ENCODE results near the gene WIPF3.

Gene WIPF3

DNA sequence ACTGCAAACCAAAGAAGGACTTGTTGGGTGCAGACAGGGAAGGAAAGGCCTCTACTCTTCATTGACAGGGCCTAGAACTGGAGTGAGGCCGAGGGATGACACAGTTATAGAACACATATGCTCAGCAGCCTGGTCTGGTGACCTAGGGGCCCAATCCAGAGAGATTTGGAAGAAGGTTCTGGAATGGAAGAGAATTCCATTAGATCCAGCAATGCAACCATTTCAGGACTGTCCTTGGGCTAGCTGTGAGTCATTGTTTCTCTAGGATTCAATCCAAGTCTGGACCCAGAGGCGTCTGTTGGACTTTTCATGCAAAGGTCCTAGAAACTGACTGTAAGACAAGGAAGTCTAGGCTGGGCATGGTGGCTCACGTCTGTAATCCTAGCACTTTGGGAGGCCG, 59.2 kb downstream of the WIPF3 start:
- no peak overlapping the region for H3K27ac ChIP-seq (replicated peaks; ENCODE audit: low read length)

DNA sequence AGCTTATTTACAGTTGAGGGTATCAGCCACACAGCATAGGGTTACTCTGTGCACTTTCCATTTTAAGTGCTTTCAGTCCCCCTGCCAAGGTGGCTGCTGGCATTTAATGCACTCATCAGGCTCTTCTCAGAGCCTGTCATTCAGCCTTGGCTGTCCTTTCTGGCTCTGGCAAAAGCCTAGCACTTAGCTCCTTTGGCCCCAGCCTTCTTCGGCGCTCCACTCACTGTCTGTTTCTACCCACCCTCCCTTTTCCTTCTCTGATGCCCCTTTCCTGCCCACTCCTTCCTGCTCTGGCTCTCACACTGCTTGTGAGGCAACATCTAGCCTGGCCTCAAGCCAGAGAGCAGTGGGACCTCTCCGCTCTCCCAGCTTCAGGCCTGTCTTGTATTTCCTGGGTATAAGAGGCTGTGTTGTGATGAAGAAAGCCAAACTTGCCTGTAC, 60.2 kb downstream of the WIPF3 start:
- Histone ChIP-seq H2BK5ac (ENCODE audit: low read length) (no peak overlapping the region), H3K23ac (ENCODE audit: low read depth, low read length, poor library complexity) (no peak overlapping the region), H3K79me1 (ENCODE audit: low read depth, low read length) (peaks cover 2% of the 10 kb centered on the region), H2AFZ (ENCODE audit: low read length) (no peak overlapping the region), H3K36me3 (replicated peaks in 1 of 2; ENCODE audit: control insufficient read depth in 2 of 2, insufficient read depth in 2 of 2, low read length in 2 of 2) (no peaks in the 10 kb centered on the region), H4K8ac (ENCODE audit: low read depth, low read length) (no peak overlapping the region), H2BK120ac (ENCODE audit: low read depth, low read length) (no peak overlapping the region), H3K18ac (ENCODE audit: low read length) (no peak overlapping the region), H3K14ac (ENCODE audit: low read length) (no peak overlapping the region), H3K4me2 (ENCODE audit: insufficient read depth, low read length, poor library complexity, severe bottlenecking) (no peak overlapping the region), H3K9me3 (replicated peaks in 1 of 2; ENCODE audit: control insufficient read depth in 2 of 2, insufficient read depth in 1 of 2, low read depth in 1 of 2, low read length in 2 of 2) (no peaks in the 10 kb centered on the region), H3K9ac (ENCODE audit: low read depth, low read length, poor library complexity) (no peak overlapping the region), H3K4ac (ENCODE audit: low read length) (no peak overlapping the region), H2BK15ac (ENCODE audit: low read length) (no peak overlapping the region), H3K4me1 (ENCODE audit: control insufficient read depth in 2 of 2, insufficient read depth in 1 of 2, low read depth in 1 of 2, low read length in 2 of 2) (no peaks in the 10 kb centered on the region), H2AK5ac (ENCODE audit: low read depth, low read length) (no peak overlapping the region), H3K27me3 (ENCODE audit: control insufficient read depth in 3 of 3, insufficient read depth in 3 of 3, low read depth in 1 of 3, low read length in 3 of 3) (peaks cover 0 to 19% (median 0%) of the 10 kb centered on the region in 3 experiments), H2BK12ac (ENCODE audit: low read length) (no peak overlapping the region), H3K27ac (replicated peaks; ENCODE audit: low read length) (no peak overlapping the region), H4K91ac (ENCODE audit: low read depth, low read length, poor library complexity) (peak overlapping the region; percentile 16), H3K4me3 (ENCODE audit: low read length in 2 of 2) (no peak overlapping the region)
- no CpG with 5 or more reads among the region's 3 CpGs for WGBS, 2 donors (ENCODE audit: extremely low coverage in 2 of 2, insufficient read length in 2 of 2, insufficient replicate concordance in 1 of 2)
- no peak for DNase-seq (ENCODE audit: low spot score)

More for the DNA sequence above, 59.2 kb downstream of the WIPF3 start:
- no peak overlapping the region for H3K23ac ChIP-seq (ENCODE audit: low read depth, low read length, poor library complexity)
- no peak overlapping the region for H4K8ac ChIP-seq (ENCODE audit: low read depth, low read length)
- H2BK120ac ChIP-seq (ENCODE audit: low read depth, low read length): no peak overlapping the region
- WGBS, 2 donors (ENCODE audit: extremely low coverage in 2 of 2, insufficient read length in 2 of 2, insufficient replicate concordance in 1 of 2): no CpG with 5 or more reads among the region's 4 CpGs
- no peak overlapping the region for H2BK15ac ChIP-seq (ENCODE audit: low read length)
- H3K36me3 ChIP-seq (replicated peaks in 1 of 2; ENCODE audit: control insufficient read depth in 2 of 2, insufficient read depth in 2 of 2, low read length in 2 of 2): no peaks in the 10 kb centered on the region
- no peak overlapping the region for H3K4me2 ChIP-seq (ENCODE audit: insufficient read depth, low read length, poor library complexity, severe bottlenecking)
- no peak overlapping the region for H3K4me3 ChIP-seq (ENCODE audit: low read length in 2 of 2)
- H2BK12ac ChIP-seq (ENCODE audit: low read length): no peak overlapping the region
- peaks cover 0 to 15% (median 0%) of the 10 kb centered on the region in 3 experiments for H3K27me3 ChIP-seq (ENCODE audit: control insufficient read depth in 3 of 3, insufficient read depth in 3 of 3, low read depth in 1 of 3, low read length in 3 of 3)
- H2AFZ ChIP-seq (ENCODE audit: low read length): no peak overlapping the region
- no peak overlapping the region for H4K91ac ChIP-seq (ENCODE audit: low read depth, low read length, poor library complexity)
- no peak for DNase-seq (ENCODE audit: low spot score)
- H3K4me1 ChIP-seq (ENCODE audit: control insufficient read depth in 2 of 2, insufficient read depth in 1 of 2, low read depth in 1 of 2, low read length in 2 of 2): no peaks in the 10 kb centered on the region
- H3K14ac ChIP-seq (ENCODE audit: low read length): no peak overlapping the region
- no peak overlapping the region for H3K18ac ChIP-seq (ENCODE audit: low read length)
- H3K9me3 ChIP-seq (replicated peaks in 1 of 2; ENCODE audit: control insufficient read depth in 2 of 2, insufficient read depth in 1 of 2, low read depth in 1 of 2, low read length in 2 of 2): no peaks in the 10 kb centered on the region
- no peak overlapping the region for H2AK5ac ChIP-seq (ENCODE audit: low read depth, low read length)
- H2BK5ac ChIP-seq (ENCODE audit: low read length): no peak overlapping the region
- peaks cover 2% of the 10 kb centered on the region for H3K79me1 ChIP-seq (ENCODE audit: low read depth, low read length)
- H3K4ac ChIP-seq (ENCODE audit: low read length): no peak overlapping the region
- no peak overlapping the region for H3K9ac ChIP-seq (ENCODE audit: low read depth, low read length, poor library complexity)

DNA sequence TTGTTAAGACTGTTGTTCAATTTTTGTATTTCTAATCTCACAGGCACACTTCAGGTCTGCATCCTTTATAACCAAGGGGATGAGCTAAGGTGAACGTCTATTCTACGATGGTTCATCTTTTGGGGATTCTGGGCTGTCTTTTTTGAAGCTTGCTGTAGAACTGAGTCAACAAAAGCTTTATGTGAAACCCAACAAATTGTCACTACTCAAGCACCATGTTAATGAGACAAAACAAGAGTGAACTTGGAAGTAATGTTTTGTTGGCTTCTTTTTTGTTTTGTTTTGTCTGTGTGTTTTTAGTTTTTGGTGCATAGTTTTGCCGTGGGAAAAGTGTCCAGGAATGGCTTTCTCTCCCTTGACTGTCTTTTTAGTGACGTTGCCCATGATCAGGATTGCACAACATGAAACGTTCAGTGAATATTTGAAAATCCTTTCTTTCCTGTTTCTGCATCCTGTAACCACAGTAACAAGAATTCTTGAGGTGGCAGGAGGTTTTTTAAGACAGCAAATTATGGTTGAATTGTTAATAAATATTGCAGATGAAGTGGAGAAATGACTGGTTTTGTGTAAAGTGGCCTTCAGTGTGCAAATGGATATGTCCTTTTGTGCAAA, 65.6 kb downstream of the WIPF3 start:
- no peak overlapping the region for H3K4me3 ChIP-seq (ENCODE audit: low read length in 2 of 2)
- no peaks in the 10 kb centered on the region for H3K4me1 ChIP-seq (ENCODE audit: control insufficient read depth in 2 of 2, insufficient read depth in 1 of 2, low read depth in 1 of 2, low read length in 2 of 2)
- no peak overlapping the region for H2BK120ac ChIP-seq (ENCODE audit: low read depth, low read length)
- no peak overlapping the region for H3K18ac ChIP-seq (ENCODE audit: low read length)
- no peak overlapping the region for H3K14ac ChIP-seq (ENCODE audit: low read length)
- no peak for DNase-seq (ENCODE audit: low spot score)
- H2BK15ac ChIP-seq (ENCODE audit: low read length): no peak overlapping the region
- no peak overlapping the region for H3K4ac ChIP-seq (ENCODE audit: low read length)
- peaks cover 0 to 18% (median 0%) of the 10 kb centered on the region in 3 experiments for H3K27me3 ChIP-seq (ENCODE audit: control insufficient read depth in 3 of 3, insufficient read depth in 3 of 3, low read depth in 1 of 3, low read length in 3 of 3)
- no peak overlapping the region for H3K23ac ChIP-seq (ENCODE audit: low read depth, low read length, poor library complexity)
- no peak overlapping the region for H3K4me2 ChIP-seq (ENCODE audit: insufficient read depth, low read length, poor library complexity, severe bottlenecking)
- no peaks in the 10 kb centered on the region for H3K79me1 ChIP-seq (ENCODE audit: low read depth, low read length)
- no peak overlapping the region for H3K27ac ChIP-seq (replicated peaks; ENCODE audit: low read length)
- no peak overlapping the region for H3K9ac ChIP-seq (ENCODE audit: low read depth, low read length, poor library complexity)
- no peak overlapping the region for H4K8ac ChIP-seq (ENCODE audit: low read depth, low read length)
- no CpG with 5 or more reads among the region's 5 CpGs for WGBS, 2 donors (ENCODE audit: extremely low coverage in 2 of 2, insufficient read length in 2 of 2, insufficient replicate concordance in 1 of 2)
- no peaks in the 10 kb centered on the region for H3K9me3 ChIP-seq (replicated peaks in 1 of 2; ENCODE audit: control insufficient read depth in 2 of 2, insufficient read depth in 1 of 2, low read depth in 1 of 2, low read length in 2 of 2)
- no peak overlapping the region for H2AK5ac ChIP-seq (ENCODE audit: low read depth, low read length)
- no peak overlapping the region for H2BK5ac ChIP-seq (ENCODE audit: low read length)
- no peak overlapping the region for H4K91ac ChIP-seq (ENCODE audit: low read depth, low read length, poor library complexity)
- no peak overlapping the region for H2AFZ ChIP-seq (ENCODE audit: low read length)
- H2BK12ac ChIP-seq (ENCODE audit: low read length): no peak overlapping the region
- no peaks in the 10 kb centered on the region for H3K36me3 ChIP-seq (replicated peaks in 1 of 2; ENCODE audit: control insufficient read depth in 2 of 2, insufficient read depth in 2 of 2, low read length in 2 of 2)

DNA sequence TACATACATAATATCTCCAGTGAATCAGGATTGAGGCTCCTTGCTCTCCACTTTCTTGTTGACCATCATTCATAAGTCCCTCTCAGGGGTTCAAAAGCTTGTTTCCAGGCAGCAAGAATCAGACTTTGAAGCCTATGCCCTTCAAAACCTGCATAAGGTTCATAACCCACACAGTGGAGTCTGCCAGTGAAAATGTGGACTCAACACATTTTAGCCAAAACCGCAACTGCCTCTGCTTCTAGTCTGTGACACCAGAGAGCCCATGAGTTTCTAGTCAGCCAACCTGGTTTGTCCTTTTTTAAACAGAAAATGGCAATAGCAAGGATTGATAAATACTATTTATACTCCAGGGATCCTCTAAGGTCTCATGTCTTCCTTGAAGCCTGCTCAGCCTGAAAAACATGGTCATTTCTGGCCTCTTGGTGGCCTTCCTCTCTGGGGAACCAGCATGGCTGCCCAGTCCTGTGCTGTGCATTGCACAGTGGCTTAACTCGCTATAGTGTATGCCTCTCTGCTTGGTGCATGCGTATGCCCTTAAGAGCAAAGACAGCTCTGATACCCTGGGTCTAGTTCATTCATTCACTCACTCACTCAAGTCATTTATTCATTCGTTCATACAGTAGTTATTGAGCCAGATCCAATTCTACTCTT, 67.5 kb downstream of the WIPF3 start:
- no peak overlapping the region for H3K18ac ChIP-seq (ENCODE audit: low read length)
- H4K8ac ChIP-seq (ENCODE audit: low read depth, low read length): no peak overlapping the region
- H2BK120ac ChIP-seq (ENCODE audit: low read depth, low read length): no peak overlapping the region
- H2BK5ac ChIP-seq (ENCODE audit: low read length): no peak overlapping the region
- no peak overlapping the region for H3K4ac ChIP-seq (ENCODE audit: low read length)
- H3K27me3 ChIP-seq (ENCODE audit: control insufficient read depth in 3 of 3, insufficient read depth in 3 of 3, low read depth in 1 of 3, low read length in 3 of 3): peaks cover 0 to 13% (median 0%) of the 10 kb centered on the region in 3 experiments
- no peak overlapping the region for H4K91ac ChIP-seq (ENCODE audit: low read depth, low read length, poor library complexity)
- H2BK15ac ChIP-seq (ENCODE audit: low read length): no peak overlapping the region
- no peak overlapping the region for H2BK12ac ChIP-seq (ENCODE audit: low read length)
- no peak for DNase-seq (ENCODE audit: low spot score)
- H3K79me1 ChIP-seq (ENCODE audit: low read depth, low read length): no peaks in the 10 kb centered on the region
- no peak overlapping the region for H3K27ac ChIP-seq (replicated peaks; ENCODE audit: low read length)
- H3K9ac ChIP-seq (ENCODE audit: low read depth, low read length, poor library complexity): no peak overlapping the region
- no peak overlapping the region for H2AK5ac ChIP-seq (ENCODE audit: low read depth, low read length)
- no peaks in the 10 kb centered on the region for H3K4me1 ChIP-seq (ENCODE audit: control insufficient read depth in 2 of 2, insufficient read depth in 1 of 2, low read depth in 1 of 2, low read length in 2 of 2)
- WGBS, 2 donors (ENCODE audit: extremely low coverage in 2 of 2, insufficient read length in 2 of 2, insufficient replicate concordance in 1 of 2): no CpG with 5 or more reads among the region's 4 CpGs
- H3K9me3 ChIP-seq (replicated peaks in 1 of 2; ENCODE audit: control insufficient read depth in 2 of 2, insufficient read depth in 1 of 2, low read depth in 1 of 2, low read length in 2 of 2): no peaks in the 10 kb centered on the region
- no peaks in the 10 kb centered on the region for H3K36me3 ChIP-seq (replicated peaks in 1 of 2; ENCODE audit: control insufficient read depth in 2 of 2, insufficient read depth in 2 of 2, low read length in 2 of 2)
- H3K23ac ChIP-seq (ENCODE audit: low read depth, low read length, poor library complexity): no peak overlapping the region
- no peak overlapping the region for H3K4me2 ChIP-seq (ENCODE audit: insufficient read depth, low read length, poor library complexity, severe bottlenecking)
- no peak overlapping the region for H2AFZ ChIP-seq (ENCODE audit: low read length)
- no peak overlapping the region for H3K4me3 ChIP-seq (ENCODE audit: low read length in 2 of 2)
- no peak overlapping the region for H3K14ac ChIP-seq (ENCODE audit: low read length)
